ENCODE measurements around the gene FAM53A.
"Not testable (repeated sequence)": the region's sequence is repeated elsewhere in the genome, so short reads cannot be mapped to it uniquely, and the experiment has no call there.

The FAM53A gene

DNA sequence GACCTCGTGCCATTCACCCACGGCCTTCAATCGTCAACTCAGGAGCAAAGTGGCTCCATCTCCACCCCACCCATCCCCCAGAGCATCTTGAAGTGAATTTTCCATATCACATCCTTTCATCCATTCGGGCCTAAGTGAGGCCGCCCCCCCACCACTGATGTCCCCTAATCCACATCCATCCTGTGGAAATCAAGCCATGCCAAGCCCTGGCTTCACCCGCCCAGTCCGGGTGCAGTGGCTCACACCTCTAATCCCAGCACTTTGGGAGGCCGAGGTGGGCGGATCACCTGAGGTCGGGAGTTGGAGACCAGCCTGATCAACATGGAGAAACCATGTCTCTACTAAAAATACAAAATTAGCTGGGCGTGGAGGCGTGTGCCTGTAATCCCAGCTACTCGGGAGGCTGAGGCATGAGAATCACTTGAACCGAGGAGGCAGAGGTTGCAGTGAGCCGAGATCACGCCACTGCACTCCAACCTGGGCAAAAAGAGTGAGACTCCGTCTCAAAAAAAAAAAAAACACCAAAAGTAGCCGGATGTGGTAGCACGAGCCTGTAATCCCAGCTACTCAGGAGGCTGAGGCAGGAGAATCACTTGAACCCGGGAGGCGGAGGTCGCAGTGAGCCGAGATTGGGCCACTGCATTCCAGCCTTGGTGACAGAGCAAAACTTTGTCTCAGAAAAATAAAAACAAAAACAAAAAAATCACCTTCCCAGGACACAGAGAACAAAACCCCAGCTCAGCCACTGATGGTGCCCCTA, 76.5 kb downstream of the FAM53A start:
- not testable (repeated sequence) for DNase-seq (ENCODE audit: low read depth in 3 of 3, low spot score in 1 of 3)

DNA sequence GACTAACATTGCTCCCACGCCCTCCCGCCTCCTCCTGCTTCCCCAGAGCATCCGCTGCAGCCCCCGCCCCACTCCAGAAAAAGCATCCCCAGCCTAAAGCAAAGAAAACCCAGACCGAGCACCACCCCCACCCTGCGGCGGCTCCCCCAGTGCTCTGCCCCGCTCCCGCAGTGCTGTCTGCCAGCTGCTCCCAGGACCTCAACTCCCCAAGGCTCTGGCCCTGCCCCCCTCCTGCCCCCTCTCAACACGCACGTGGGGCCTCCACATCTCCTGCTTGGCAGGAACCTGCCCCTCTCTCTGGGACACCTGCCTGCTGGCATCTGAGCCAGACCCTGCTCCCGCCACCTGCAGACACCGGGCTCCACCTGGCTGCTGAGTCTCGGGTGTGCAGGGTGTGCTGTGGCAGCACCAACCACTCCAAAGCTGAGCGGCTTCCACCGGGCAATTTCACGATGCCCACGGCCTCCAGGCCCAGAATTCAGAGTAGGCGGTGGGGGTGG, 79.4 kb downstream of the FAM53A start:
- no peak for DNase-seq (ENCODE audit: low read depth in 3 of 3, low spot score in 1 of 3)

DNA sequence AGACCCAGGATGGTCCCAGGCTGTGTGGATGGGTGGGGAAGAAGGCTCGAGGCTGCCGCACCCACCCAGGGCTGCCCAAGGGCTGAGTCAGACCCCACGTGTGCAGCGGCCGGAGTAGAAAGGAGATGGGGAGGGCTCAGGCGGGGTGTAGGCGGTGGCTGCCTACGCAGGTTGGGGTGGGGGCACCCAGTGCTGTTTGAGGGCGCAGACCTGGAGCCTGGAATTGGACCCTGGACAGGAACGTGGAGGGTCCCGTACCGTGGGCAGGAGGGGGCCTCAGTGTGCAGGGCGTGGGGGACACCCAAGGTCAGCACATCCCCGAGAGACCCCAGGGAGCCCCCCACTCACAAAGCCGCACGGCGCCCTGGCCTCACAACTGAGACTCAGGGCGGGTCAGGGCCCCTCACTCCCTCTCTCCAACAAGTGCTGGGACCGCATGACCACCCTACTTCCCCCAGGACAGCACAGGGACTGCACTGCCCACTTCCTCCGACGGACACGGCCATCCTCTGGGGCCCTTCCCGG, 79.9 kb downstream of the FAM53A start:
- no peak for DNase-seq (ENCODE audit: low read depth in 3 of 3, low spot score in 1 of 3)

DNA sequence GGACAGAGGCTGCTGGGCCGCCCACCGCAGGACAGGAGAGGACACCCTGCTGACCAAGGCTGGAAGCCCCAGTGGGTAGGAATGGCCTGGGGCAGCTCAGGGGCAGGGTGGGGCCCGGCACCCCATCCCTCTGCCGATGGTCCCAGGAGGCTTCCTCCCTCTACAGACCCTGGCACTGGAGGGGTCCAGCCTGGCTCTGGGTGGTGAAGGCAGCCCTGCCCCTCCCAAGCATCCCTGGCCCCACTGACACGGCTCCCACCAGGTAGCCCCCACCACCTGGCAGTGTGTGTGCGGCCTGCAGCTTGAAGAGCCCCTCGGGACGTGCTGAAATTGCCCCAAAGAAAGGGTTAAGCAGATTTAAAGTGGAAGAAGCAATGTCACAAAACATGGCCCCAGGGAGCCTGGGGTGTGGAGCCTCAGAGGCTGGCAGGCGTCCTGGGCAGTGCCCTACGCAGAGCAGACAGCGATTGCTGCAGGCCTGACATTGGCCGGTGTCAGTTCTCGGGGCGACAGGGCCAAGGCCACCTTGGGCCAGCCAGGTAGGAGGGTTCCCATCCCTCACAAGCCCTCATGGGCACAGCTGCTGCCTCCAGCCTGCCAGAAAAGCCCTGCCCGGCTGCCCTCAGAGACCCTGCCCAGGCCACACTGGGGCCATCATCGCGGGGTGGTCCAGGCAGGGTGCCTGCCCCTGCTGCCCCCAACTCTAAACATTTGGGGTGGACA, 80.5 kb downstream of the FAM53A start:
- DNase-seq (ENCODE audit: low read depth in 3 of 3, low spot score in 1 of 3), result no peak

DNA sequence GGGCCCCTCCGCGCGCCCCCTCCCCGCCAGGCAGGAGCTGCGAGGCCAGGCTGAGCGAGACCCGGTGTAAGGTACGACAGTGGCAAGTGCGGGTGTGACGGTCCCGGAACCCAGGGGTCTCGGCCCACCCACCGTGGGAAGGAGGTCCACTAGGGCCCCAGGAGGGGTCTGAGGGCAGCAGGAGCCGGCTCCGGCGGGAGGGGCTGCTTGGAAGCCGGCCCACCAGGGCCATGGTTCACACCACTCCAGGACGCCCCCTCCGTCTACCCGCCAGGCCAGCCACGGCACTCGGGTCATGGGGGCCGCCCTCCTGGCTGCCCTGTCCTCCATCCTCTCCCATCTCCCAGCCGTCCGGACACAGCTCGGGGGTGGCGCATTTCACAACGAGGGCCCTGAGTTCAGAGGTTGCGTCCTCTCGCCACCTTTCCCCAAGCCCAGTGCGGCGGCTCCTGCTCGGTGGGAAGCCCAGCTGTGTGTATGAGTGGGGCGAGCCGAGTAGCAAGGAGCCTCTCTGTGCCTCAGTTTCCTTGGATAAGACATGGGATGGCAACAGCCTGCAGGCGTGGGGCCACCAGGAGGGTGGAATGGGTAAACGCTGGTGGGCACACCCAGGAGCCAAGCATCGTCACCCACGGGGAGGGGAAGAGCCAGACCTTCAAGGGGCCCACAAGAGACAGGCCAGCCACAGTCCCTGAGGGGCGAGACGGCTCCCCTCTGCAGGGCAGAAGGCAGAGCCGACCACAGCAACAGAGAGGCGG, 81.3 kb downstream of the FAM53A start:
- no peak for DNase-seq (ENCODE audit: low read depth in 3 of 3, low spot score in 1 of 3)

DNA sequence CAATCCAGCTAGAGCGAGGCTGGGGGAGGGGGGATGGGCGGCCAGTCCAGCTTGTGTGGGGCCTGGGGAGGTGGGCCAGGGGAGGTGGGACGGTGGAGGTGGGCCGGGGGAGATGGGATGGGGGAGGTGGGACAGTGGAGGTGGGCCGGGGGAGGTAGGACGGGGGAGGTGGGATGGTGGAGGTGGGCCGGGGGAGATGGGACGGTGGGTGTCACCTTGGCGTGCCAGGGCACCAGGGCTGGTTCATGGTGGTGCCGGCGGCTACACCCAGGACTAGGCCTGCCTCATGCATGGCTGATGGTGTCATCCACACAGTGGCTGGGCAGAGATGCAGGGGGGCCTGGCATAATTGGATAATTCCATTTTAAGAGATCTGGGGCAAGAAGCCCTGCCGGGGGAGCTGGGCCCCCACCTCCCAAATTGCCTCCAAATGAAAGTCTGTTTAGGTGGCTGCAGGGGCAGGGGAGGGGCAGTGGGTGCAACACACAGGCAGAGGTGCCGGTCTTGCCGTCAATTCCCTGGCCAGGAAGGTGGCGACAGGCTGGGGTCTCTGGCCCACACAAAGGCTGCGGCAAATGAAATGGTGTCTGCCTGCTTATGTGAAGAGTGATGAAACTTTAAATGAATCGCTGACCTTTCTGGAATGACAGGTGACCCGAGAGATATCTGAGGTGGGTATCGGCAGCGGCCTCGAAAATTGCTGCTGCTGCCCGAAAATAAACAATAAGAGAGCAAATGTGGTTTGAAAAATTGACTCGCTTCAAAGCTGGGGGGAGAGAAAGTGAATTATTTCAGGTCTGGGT, 82.1 kb downstream of the FAM53A start:
- DNase-seq (ENCODE audit: low read depth in 3 of 3, low spot score in 1 of 3), result no peak

DNA sequence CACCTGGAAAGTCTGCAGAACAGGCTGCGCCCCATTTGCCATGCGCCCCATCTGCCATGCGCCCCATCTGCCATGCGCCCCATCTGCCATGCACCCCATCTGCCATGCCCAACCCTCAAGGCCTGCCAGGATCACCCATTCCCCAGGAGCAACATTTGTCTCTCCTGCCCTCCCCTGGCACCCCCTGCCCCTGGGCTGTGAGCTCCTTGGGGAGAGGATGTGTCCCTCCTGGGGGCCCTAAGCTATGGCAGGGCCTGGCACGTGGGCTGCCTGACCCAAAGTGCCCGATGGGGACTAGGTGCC, 82.6 kb downstream of the FAM53A start:
- DNase-seq (ENCODE audit: low read depth in 3 of 3, low spot score in 1 of 3), result no peak

DNA sequence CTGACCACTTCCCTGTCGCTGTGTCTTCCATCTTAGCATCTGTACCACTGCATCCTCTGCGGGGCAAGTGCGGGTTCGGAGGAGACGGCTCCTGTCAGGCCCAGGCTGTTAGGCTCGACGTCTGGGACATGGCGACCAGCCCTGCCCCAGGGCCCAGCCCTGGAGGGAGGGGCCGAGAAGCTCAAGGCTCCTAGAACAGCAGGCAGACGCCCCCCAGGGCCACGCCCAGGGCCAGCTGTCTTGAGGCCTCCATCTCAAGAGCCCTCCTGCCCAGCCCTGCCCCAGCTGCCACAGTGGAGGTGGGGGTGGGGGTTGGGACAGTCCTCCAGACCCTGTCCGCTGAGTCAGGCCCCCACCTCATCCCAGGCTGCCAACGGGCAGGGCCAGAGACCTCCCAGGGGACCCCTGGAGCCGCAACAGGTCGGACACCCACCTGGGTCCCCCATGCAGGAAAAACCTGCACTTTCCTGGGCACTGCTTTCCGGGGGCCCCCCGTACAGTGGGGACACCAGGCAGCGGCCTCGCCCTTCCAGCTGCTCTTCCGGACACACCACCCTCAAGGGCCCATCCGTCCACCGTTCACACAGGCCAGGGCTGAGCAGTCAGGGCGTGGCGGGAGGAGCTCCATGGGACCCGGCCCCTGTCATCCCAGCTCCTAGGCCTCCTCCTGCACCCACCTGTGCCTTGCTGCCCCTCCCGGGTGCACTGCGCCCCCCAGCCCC, 83.1 kb downstream of the FAM53A start:
- DNase-seq (ENCODE audit: low read depth in 3 of 3, low spot score in 1 of 3), result no peak

DNA sequence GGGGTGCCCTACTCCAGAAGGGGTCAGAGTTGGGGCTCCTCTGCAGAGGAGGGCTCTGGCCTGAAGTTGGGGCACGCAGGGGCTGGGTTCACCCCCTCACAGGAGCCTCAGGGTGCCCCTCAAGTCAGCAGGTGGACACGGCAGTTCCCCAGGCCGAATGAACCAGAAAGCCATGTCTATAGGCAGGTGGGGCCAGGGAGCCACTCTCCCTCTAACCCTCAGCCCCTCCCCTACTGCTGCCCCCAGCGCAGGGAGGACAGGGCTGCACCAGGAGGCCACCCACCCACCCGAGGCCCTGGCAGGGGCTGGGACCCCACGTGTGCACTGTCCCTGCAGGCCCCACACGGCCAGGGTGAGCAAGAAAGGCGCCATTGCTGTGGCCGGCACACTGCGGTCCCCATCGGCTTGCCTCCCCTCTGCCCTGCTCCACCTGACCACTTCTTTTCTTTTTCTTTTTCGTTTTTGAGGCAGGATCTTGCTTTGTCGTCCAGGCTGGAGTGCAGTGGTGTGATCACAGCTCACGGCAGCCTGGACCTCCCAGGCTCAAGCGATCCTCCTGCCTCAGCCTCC, 83.8 kb downstream of the FAM53A start:
- no peak for DNase-seq (ENCODE audit: low read depth in 3 of 3, low spot score in 1 of 3)

DNA sequence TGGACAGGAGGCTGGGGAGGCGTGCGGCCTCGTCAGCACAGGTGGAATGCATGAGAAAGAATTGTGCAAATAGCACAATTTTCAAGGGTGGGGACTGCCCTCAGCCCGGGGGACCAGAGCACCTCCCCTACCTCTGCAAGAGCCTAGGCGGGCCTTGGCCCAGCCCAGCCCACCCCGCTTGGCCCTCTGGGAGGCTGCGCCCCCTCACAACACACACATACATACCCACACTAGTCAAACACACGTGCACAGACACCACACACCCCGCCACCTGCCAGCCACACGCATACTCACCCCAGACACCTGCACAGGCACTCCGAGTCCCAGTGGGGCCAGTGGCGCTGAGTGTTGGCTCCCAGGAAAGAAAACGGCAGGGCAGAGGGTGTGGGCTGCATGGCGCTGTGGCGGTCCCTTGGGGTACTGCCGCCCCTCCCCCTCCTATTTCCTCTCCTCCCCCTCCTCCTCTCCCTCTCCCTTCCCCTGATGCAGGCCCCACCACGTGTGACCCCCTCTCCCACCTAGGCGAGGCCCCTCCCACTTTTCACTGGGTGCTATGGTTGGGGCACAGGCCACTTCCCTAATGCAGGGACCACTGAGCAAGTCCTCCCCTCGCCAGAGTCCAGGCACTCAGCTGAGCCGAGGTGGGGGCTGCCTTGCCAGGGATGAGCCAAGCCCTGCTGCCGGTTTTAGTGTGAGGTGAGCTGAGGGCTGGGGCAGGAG, 84.5 kb downstream of the FAM53A start:
- no peak for DNase-seq (ENCODE audit: low read depth in 3 of 3, low spot score in 1 of 3)

DNA sequence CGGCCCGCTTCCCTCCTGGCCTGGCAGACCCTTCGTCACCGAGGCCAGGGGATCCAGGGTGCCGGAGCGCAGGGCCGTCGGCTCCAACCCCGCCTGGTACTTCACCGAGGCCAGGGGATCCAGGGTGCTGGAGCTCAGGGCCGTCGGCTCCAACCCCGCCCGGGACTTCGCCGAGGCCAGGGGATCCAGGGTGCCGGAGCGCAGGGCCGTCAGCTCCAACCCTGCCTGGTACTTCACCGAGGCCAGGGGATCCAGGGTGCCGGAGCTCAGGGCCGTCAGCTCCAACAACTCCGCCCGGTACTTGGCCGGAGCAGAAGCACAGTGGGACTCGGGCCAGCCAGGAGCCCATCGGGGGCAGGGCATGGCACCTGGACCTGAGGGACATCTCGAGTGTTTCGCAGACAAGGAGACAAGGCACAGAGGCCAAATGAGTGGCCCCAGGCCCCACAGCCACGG, 85.1 kb downstream of the FAM53A start:
- DNase-seq (ENCODE audit: low read depth in 3 of 3, low spot score in 1 of 3), result no peak

DNA sequence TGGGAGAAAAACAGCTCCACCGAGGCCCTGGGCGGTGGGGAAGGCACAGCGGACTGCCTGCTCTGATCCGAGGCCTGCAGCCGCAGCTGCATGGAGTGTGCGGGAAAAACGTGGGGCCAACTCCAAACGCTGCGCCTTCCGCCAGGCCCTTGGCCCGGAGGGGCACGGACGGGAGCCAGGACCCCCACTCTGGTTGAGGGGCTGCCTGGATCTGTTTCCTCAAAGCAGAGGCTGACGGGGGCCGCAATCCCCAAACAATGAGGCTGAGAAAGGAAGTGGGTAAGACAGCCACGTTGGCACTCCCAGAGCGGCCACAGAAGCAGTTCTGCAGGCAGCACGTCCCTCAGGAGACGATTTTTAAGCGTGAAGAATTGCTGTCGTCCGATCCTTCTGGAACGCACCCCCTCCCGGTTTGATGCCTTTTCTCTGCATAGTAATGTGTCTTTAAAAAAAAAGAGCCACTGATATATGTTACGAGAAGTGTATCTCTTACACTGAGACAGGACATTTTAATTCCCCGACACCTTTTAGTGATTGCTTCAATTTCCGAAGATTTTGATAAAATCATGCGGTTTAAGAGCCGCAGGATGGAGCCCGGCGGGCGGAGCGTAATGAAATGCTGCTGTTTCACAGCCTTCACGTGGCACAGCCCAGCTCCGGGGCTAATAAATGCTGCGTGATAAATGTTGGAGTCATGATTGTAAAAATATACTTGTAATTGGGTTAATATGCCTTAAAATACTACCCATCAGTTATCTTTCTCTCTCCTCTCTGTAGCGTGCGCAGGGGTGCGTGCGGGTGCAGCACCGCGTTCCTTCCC, 85.7 kb downstream of the FAM53A start:
- DNase-seq (ENCODE audit: low read depth in 3 of 3, low spot score in 1 of 3), result no peak

DNA sequence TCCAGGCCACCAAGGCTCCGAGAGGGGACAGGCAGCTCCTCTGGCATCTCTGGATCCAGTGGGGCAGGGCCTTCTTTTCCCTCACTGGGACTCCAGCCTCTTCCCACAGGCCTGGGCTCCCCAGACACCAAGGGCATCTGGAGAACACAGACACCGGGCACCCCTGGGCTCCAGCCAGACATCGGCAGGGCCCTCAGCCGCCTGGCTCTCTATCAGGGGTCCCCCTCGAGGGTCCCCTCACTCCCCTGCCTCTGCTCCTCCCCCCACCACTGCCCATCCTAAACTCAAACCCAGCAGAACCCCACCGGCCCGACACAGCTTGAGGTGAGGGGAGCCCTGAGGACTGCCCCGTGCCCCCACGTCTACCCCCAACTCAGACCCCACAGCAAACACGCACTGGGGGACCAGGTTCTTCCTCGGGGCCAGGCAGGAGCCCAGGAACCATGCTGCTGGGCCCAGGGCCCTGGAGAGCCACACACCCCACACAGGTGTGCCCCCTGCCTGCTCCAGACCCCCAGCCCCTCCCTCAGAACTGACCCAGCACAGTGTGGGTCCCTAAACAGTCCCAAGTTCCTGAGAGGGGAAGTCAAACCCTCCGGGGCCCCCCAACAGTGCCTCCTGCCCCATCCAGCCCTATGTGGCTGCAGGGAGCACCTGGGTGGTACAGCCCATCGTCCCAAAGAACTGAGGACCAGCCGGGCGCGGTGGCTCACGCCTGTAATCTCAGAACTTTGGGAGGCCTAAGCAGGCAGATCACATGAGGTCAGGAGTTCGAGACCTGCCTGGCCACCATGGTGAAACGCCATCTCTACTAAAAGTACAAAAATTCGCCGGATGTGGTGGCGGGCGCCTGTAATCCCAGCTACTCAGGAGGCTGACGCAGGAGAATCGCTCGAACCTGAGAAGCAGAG, 86.8 kb downstream of the FAM53A start:
- no peak for DNase-seq (ENCODE audit: low read depth in 3 of 3, low spot score in 1 of 3)

DNA sequence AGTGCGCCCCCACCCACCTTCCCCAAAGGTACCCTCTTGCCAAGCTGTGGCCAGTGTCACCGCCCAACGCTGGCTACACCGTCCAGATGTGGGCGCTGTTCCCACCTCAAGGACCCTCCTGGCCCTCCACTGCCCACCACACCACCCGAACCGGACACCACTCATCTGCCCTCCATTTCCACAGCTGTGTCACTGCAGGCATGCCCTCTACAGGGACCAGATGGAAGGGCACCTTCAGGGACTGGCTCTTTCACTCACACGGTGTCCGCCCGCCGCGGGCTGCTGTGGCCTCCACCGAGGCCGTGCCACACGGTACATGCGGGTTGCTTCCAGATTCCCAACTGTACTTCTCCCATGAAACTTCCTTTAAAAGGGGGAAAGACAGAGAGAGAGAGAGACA, 87.7 kb downstream of the FAM53A start:
- no peak for DNase-seq (ENCODE audit: low read depth in 3 of 3, low spot score in 1 of 3)

DNA sequence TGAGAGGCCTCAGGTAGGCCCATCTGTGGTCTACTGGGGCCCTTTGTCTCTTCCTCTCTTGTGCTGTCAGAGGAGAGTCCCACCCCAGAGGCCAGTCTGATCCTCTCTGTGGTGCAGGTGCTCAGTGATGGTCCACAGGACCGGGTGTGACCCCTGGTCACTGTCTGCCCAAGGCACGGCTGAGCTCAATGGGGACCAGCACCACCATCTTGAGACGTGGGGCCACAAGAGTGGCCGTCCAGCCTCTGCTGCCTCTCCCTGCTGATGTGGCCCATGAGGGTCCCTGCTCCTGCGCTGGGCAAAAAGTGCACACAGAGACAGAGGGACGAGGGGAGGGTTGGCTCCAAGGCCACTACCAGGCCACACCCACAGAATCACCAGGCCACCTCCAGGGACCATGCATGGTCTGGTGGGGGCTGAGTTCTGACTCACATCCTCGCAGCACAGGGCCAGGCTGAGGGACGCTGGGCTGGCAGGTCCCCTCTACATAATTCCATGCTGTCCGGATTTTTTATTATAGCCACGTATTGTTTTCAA, 88.3 kb downstream of the FAM53A start:
- DNase-seq (ENCODE audit: low read depth in 3 of 3, low spot score in 1 of 3), result no peak

DNA sequence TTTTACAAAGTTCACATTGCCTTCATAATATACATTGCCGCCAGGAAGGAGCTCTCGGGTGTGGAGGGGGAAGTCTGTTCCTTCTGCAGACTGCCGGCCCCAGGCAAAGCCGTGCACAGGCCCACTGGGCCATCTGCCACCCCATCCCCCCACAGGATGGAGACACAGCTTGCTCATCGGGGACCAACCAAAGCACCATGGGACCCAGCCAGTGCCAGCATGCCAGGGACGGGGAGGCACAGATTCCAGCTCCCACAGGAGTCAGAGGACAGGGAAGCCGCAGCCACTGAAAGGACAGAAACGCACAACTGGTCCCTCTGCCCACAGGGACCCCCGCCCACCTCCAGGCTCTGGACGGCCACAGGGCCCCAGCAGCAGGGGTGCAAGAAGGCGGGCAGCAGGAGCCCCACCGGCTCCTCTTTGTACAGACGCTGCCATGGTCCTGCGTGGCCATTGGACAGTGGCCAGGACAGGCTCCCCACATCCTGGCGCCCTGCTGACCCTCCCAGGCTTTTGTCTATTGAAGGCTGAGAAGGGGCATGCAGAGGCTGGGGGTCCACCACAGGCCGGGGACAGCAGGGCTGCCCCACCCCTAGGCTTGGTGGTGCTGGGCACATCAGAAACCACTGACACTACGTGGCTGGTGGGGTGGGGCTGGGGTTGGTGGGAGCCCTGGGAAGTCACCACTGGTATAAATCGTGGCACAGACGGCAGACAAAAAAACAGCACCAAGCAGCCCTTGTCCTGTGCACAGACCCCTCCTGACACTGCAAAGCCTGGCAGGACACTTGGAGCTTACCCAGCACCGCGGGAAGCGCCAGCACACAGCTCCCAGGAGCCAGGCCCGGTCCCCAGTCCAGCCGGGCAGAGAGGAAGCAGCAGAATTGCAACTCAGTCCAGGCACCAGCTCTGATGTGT, 89.0 kb downstream of the FAM53A start:
- no peak for DNase-seq (ENCODE audit: low read depth in 3 of 3, low spot score in 1 of 3)
